ENCODE data around the gene ALOX15.
"Not testable (repeated sequence)": the region's sequence is repeated elsewhere in the genome, so short reads cannot be mapped to it uniquely, and the experiment has no call there.

The ALOX15 gene

GRCh38 chr17:4645642-4646041, 4.2 kb upstream of the ALOX15 start:
- no peak for FAIRE-seq

GRCh38 chr17:4643676-4644075, 2.2 kb upstream of the ALOX15 start:
- FAIRE-seq: no peak

GRCh38 chr17:4642286-4642685, 808 bp upstream of the ALOX15 start:
- FAIRE-seq: no peak

- not testable (repeated sequence) for FAIRE-seq
These were observed 799 bp downstream of the ALOX15 start for GRCh38 chr17:4640569-4641188.

- FAIRE-seq: not testable (repeated sequence)
These were observed 2.0 kb downstream of the ALOX15 start for GRCh38 chr17:4639301-4640059.

- not testable (repeated sequence) for FAIRE-seq
These were observed 2.7 kb downstream of the ALOX15 start for GRCh38 chr17:4638766-4639165.

GRCh38 chr17:4636474-4637100, 4.9 kb downstream of the ALOX15 start:
- FAIRE-seq: no peak

GRCh38 chr17:4635823-4636375, 5.6 kb downstream of the ALOX15 start:
- no peak for FAIRE-seq

GRCh38 chr17:4634976-4635375, 6.5 kb downstream of the ALOX15 start:
- FAIRE-seq: no peak

GRCh38 chr17:4633643-4634042, 7.8 kb downstream of the ALOX15 start:
- FAIRE-seq: no peak

GRCh38 chr17:4632581-4632920, 8.9 kb downstream of the ALOX15 start:
- FAIRE-seq: no peak

GRCh38 chr17:4631836-4632580, 9.5 kb downstream of the ALOX15 start:
- FAIRE-seq: no peak

GRCh38 chr17:4631431-4631830, 10.0 kb downstream of the ALOX15 start:
- FAIRE-seq: no peak

- FAIRE-seq: no peak
These were observed 14.7 kb downstream of the ALOX15 start for GRCh38 chr17:4626734-4627256.

- FAIRE-seq: no peak
These were observed 16.3 kb downstream of the ALOX15 start for GRCh38 chr17:4625181-4625617.

- not testable (repeated sequence) for FAIRE-seq
These were observed 17.0 kb downstream of the ALOX15 start for GRCh38 chr17:4624451-4624911.

GRCh38 chr17:4623249-4623648, 18.2 kb downstream of the ALOX15 start:
- no peak for FAIRE-seq

GRCh38 chr17:4622375-4622774, 19.1 kb downstream of the ALOX15 start:
- no peak for FAIRE-seq

GRCh38 chr17:4620531-4621101, 20.9 kb downstream of the ALOX15 start:
- no peak for FAIRE-seq

GRCh38 chr17:4617590-4618351, 23.7 kb downstream of the ALOX15 start:
- FAIRE-seq: no peak

GRCh38 chr17:4617090-4617489, 24.4 kb downstream of the ALOX15 start:
- no peak for FAIRE-seq

- FAIRE-seq: no peak
These were observed 25.0 kb downstream of the ALOX15 start for GRCh38 chr17:4616476-4616875.
